ENCODE data around the gene KCNRG.
"Not testable (repeated sequence)": the region's sequence is repeated elsewhere in the genome, so short reads cannot be mapped to it uniquely, and the experiment has no call there.

The KCNRG gene

DNA sequence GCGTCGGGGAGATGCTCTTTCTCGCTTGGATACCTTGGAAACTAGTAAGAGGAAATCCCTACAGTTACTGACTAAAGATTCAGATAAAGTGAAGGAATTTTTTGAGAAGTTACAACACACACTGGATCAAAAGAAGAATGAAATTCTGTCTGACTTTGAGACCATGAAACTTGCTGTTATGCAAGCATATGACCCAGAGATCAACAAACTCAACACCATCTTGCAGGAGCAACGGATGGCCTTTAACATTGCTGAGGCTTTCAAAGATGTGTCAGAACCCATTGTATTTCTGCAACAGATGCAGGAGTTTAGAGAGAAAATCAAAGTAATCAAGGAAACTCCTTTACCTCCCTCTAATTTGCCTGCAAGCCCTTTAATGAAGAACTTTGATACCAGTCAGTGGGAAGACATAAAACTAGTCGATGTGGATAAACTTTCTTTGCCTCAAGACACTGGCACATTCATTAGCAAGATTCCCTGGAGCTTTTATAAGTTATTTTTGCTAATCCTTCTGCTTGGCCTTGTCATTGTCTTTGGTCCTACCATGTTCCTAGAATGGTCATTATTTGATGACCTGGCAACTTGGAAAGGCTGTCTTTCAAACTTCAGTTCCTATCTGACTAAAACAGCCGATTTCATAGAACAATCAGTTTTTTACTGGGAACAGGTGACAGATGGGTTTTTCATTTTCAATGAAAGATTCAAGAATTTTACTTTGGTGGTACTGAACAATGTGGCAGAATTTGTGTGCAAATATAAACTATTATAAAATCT is 2.7 kb upstream of the KCNRG start:
- FAIRE-seq = no peak

DNA sequence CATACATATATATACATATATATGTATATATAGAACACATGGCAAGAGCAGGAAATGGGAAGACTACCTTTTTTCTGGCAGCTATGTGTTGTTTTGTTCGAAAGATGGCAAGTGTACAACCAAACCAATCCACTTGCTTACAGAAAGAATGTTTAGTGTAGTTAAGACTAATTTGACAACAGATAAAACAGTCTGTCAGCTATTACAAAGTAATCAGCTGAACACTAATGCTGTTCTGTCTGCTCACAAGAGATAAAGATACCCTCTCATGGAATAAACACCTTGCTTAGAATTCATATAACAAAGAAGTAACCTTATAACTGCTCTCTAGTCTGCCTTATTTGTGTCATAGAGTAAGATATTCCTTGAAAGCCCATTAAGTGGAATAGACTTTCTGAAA is 858 bp upstream of the KCNRG start:
- no peak for FAIRE-seq

DNA sequence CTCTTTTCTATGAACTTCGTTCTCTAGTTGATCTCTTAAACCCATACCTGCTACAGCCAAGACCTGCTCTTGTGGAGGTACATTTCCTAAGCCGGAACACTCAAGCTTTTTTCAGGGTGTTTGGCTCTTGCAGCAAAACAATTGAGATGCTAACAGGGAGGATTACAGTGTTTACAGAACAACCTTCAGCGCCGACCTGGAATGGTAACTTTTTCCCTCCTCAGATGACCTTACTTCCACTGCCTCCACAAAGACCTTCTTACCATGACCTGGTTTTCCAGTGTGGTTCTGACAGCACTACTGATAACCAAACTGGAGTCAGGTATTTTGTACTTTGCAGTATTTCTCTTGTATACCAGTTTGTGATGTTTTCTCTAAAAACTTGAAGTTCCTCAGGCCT is 506 bp downstream of the KCNRG start:
- no peak for FAIRE-seq

DNA sequence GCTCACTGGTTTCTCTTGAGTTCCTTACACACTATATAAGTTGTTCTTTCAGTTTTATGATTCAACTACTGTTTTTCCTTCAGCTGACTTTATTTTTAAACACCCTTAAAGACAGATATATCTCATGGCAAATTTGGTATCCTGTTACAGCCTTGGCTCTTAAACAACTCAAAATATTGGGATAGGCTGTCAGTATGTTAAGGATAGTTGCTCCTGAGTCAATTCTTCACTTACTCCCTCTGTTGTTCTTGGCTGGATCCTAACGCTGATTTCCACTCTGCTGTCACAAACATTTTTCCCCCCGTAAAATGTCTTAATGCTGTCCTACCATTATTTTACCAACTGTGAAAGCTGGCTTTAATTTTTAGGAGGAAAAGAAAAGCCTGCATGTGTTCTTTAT is 1.2 kb downstream of the KCNRG start:
- no peak for FAIRE-seq

DNA sequence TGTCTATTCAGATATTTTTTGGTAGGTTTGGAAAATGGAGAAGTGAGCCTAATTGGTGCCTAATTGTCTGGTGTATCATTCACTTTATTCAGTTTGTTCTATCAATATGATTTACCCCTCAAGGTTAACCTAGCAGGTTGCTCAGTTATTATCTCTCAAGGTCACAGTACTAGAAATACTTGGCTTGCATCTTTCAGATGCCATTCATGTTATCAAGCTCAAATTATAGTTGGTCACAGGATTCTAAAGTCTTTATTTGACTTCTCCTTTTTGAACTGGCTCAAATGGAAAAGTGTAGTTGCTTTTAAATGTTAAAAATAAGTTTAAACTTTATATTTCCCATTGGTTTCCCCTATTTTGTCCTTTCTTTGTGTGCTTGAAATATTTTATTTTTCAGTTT is 2.6 kb downstream of the KCNRG start:
- FAIRE-seq = no peak

DNA sequence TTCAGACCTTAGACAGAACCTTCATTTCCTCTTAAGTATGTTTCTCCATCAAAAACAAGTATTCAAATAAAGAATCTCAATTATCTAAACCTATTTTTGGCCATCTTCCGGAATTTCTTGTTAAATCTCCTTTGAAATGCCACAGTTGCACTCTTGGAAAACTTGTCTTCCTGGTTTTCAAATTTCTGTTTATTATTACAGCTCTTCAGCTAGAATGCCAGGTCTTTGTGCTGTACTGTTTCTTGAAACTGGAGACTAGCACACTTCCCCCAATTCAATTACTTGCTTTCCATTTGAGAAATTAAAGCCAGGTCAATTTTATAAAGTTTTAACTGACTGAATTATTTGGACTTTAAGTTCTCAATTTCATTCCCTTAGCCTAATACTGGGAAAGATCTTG is 10.2 kb downstream of the KCNRG start:
- FAIRE-seq = no peak

DNA sequence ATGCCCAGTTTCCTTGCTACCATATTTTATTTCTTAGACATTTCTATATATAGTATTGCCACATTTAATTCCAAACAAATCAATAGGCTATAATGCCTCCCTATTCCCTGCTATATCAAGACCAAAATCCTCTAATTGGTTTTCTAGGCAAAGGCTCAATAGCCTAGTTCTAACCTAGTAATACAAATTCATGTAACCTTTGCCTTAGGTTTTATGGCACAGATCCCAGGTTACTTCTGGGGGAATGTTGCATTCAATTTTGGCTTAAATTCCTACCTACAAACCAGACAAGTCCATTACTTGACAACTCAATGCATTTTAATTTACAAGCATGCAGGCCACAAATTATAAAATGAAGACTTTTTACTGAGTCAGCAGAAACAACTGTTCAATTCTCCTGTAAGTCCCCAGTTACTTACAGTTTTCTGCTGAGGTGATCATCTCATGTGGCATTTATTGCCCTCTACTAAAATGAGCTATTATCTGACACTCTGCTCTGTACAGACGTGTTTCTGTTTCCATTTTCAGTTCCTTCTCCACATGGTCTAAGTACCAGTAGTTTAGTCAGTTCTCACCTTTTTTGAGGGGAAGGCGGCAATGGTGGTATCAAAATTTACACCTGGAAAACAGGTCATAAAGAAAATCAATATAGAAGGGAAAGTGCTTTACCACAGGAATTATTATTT is 11.7 kb downstream of the KCNRG start:
- no peak for FAIRE-seq

DNA sequence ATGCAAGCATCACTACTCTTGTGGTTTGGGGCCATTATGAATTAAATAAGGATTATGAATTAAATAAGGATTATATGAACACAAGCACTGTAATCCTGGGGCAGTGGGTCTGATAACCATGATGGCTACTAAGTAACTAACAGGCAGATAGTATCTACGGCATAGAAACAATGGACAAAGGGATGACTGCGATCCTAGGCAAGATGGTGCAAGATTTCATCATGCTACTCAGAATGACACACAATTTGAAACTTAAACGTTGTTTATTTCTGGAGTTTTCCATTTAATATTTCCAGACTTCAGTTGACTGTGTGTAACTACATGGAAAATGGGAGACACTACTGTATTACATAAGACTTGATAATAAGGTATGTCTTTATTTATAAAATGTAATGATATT is 15.1 kb downstream of the KCNRG start:
- FAIRE-seq = no peak

DNA sequence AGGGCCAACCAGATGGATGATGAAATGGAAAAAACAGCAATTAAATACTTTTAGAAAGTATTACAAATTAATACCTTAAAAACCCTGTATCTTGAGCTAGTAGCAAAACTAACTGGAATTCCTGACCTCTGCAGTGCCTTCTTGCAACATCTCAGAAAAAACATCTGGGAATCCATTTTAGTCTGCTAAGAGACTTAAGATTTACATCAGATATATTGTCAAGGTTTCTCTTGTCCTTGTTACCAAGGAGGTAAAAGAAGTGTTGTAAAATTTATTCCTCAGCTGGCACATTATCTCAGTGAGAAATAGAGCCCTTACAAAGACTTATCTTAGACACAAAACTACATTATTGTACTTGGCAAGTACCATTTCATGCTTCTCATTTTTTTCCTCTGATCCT is 18.5 kb downstream of the KCNRG start:
- no peak for FAIRE-seq

DNA sequence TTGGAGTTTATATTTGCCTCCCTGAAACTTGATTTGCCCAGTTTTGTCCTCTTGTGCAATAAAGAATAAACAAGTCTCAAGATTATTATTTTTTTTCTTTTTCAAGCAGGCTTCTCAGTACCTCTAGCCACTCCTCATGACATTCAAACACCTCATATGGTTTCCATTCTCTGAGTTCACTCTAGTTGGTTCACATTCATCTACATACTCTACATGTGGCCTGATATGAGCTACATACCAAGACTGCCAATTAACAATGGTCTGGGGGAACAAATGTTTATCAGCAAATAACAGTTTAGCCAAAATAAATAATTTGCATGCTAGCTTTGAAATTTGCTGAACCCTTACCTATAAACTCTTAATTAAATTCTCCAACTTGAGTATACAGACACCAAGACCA is 22.5 kb downstream of the KCNRG start:
- no peak for FAIRE-seq

DNA sequence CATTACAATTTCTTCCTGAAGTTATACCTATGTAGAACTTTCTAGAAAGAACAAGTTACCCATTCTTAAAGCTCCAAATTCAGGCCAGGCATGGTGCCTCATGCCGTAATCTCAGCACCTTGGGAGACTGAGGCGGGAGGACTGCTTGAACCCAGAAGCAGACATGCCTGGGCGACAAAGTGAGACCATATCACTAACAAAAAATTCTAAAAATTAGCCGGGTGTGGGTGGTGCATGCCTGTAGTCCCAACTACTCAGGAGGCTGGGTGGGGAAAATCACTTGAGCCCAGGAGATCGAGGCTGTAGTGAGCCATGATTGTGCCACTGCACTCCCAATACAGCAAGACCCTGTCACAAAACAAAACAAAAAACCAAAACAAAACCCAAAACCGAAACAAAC is 23.0 kb downstream of the KCNRG start:
- no peak for FAIRE-seq

DNA sequence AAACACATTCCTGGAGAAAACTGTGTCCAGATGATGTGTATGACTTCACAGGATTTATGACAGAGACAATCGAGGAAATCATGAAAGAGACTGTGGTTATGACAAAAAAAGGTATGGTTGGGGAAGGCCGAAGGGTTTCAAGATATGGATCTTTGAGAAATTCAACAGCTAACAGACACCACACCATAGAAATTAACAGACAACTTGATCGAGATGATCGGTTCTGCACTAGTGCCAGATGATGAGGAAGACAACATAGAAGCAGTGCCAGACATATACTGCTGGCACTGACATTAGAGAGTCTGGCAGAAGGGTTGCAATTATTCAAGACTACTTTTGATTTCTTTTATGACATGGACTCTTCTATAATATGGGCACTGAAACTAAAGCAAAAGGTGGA is 37.2 kb downstream of the KCNRG start:
- no peak for FAIRE-seq

DNA sequence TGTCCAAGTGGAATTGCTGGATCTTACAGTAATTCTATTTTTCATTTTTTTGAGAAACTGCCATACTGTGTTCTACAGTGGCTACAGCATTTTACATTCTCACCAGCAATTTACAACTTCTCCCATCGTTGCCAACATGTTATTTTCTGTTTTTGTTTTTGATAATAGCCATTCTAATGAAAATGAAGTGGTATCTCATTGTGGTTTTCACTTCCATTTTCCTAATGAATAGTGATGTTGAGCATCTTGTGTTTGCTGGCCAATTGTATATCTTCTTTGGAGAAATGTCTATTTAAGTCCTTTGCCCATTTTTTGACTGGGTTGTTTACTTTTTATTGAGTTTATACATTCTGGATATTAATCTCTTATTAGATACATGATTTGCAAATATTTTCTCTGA is 38.6 kb downstream of the KCNRG start:
- no peak for FAIRE-seq

DNA sequence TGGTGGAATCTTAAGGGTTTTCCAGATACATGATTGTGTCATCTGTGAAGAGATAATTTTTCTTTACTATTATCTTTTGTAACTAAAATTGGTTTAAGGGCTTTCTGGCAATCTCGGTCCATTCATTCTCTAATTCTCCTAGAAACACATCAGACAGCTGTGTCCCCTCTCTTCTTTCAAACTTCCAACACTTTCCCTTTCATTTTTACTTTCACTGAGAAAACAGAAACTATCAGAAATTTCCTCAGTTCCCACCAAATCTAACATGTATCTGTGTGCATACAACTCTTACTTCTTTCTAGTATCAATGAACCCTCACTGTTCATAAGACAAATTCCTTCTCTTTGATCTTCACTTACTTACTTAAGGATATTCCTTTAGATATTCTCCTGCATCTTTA is 40.2 kb downstream of the KCNRG start:
- FAIRE-seq = no peak

DNA sequence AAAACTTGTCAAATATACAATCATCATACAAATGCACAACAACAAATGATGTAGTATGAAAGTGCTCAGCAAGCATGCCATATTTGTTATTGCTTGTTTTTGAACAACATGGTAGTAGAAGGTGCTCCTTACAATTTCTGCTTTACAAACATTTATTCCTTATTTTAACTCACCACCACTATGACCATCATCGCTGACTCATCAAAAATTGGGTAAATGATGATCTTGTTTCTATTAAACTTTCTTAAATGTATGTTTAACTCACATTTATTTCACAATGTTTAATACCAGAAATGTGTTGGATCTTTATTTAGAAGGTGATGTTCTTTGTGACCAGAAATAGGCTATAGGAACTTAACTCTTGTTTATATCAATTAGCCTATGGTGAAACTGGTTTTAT is 45.5 kb downstream of the KCNRG start:
- no peak for FAIRE-seq

DNA sequence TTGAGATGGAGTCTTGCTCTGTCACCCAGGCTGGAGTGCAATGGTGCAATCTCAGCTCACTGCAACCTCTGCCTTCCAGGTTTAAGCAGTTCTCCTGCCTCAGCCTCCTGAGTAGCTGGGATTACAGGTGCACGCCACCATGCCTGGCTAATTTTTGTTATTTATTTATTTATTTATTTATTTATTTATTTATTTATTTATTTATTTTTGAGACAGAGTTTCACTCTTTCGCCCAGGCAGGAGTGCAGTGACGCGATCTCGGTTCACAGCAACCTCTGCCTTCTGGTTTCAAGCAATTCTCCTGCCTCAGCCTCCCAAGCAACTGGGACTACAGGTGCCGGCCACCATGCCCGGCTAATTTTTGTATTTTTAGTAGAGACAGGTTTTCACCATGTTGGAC is 47.1 kb downstream of the KCNRG start:
- not testable (repeated sequence) for FAIRE-seq

DNA sequence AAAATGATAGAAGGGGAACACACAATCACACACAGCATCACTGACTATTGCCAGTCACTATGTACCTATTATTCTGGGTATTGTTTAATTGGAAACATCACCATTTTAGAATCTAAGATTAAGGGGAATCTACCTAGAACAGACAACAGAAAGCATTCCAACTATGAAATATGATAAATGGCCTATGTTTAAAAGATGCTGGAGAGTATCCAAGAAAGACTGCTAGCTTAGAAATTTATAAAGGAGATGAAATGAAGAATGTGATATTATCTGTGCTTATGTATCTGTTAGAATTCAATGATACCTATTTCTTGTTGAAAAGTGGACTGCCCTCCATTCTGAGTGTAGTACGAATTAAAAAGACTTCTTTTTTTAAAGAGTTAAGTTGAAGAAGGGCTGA is 50.5 kb downstream of the KCNRG start:
- FAIRE-seq = no peak

DNA sequence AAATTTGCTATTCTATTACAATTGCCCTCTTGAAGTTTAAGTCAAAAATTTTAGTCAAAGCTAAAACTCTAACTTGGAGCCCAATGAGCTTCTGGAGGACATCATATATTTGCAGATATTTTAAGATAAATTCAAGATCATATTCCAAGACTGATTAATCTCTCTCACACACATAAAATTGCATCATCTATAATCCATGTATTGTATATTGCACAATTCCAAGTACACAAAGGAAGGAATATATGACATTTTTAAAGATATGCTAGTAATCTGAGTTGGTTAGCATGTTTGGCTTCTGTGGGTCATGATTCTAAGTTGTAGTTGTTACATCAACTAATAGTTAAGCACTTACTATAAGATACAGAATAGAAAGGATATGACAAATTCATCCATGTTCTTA is 53.3 kb downstream of the KCNRG start:
- peak; percentile 19 for FAIRE-seq

DNA sequence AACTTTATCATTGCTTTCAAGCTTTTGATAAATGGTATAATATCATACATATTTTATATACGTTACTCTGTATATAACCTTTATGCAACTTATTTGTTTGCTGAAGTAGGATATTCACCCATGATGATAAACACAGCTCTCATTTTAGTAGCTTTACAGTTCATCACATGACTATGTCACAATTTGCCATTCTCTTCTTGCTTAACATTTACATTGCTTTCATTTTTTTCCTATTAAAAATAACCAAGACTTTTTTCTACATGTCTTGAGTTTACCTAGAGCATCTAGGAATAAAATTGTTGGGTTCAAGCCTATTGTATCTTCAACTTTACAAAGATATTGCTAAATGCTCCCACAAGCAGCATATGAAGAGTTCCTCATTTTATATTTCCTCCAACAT is 54.0 kb downstream of the KCNRG start:
- no peak for FAIRE-seq

DNA sequence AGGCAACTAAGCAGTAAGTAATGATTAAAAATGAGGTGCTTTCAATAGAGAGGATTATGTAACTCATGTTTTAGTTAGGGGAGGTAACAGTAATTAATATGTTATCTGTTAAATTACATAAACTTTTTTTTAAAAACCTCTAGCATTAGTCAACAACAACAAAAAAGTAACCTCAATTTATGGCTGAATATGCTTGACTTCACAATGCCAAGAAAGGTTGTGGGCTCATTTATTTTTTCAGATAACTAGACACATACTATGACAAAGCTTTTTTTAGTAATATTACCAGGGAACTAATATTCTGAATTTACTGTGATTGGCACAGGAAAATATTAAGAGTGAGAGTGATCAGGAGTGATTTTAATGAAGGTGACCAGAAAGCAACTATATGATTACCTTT is 54.9 kb downstream of the KCNRG start:
- peak; percentile 67 for FAIRE-seq
